Measurements from ENCODE around the gene MGAT5B. TPM values are rescaled to one million over a fixed set of nuclear protein-coding genes. Genes with fewer than 3 reads are reported as not detected.
"Not testable (repeated sequence)": the region's sequence is repeated elsewhere in the genome, so short reads cannot be mapped to it uniquely, and the experiment has no call there.

MGAT5B gene
- total and polyA plus RNA-seq, 9 of the 15 experiments (the other 6 are each of a cell fraction or from before 2014, with no cell fraction given), result 0.09 to 0.43 (median 0.18) TPM; not detected in 4

DNA sequence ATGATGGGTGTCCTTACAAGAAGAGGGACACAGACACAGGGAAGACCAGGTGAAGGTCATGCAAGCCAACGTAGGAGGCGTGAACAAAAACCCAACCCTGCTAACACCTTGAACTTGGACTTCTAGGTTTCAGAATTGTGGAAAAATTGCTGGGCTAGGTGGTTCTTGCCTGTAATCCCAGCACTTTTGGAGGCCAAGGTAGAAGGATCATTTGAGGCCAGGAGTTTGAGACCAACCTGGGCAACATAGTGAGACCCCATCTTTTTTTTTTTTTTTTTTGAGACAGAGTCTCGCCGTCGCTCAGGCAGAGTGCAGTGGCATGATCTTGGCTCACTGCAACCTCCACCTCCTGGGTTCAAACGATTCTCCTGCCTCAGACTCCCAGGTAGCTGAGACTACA lies 25.1 kb upstream of the MGAT5B start:
- H2AFZ ChIP-seq (ENCODE audit: low read depth, low read length); H3K9me3 ChIP-seq (replicated peaks; ENCODE audit: control insufficient read depth, insufficient read depth, low read depth, low read length); FAIRE-seq; intact Hi-C loops (cut with micrococcal nuclease); H3K36me3 ChIP-seq (ENCODE audit: control insufficient read depth, insufficient read depth, low read length); H3K9ac ChIP-seq (ENCODE audit: insufficient read depth in 1 of 2, low read depth in 2 of 2, low read length in 2 of 2); in situ Hi-C loops (cut with MboI); H3K27ac ChIP-seq (ENCODE audit: extremely low read depth, low read depth, low read length); DNase-seq (ENCODE audit: extremely low read depth in 1 of 4, low spot score in 3 of 4); CTCF ChIA-PET (ENCODE audit: low intra/inter-chr PET ratio); H3K4me3 ChIP-seq; BruUV-seq (replicated peaks); H3K79me2 ChIP-seq (ENCODE audit: control insufficient read depth, insufficient read depth, low read length); H3K27me3 ChIP-seq (ENCODE audit: control insufficient read depth in 2 of 2, insufficient read depth in 2 of 2, low read length in 2 of 2); H3K4me2 ChIP-seq (ENCODE audit: insufficient read depth, low read length); H3K9me1 ChIP-seq (ENCODE audit: control insufficient read depth, insufficient read depth, low read length); H4K20me1 ChIP-seq (replicated peaks; ENCODE audit: control insufficient read depth, insufficient read depth, low read length); ATAC-seq: not testable (repeated sequence)
- WGBS (ENCODE audit: insufficient coverage, low coverage, missing lambda C conversion rate), result 69% methylated on average over 5 of the region's 6 CpGs
- peak; percentile 75 for TF ChIP-seq ZNF121 (CRISPR knock-in tag; conservative IDR thresholded peaks at IDR 0.05)
- H3K4me1 ChIP-seq (replicated peaks in 1 of 2; ENCODE audit: control insufficient read depth in 2 of 2, insufficient read depth in 2 of 2, low read length in 2 of 2), result peaks cover 29 to 53% of the 10 kb centered on the region in 2 experiments; a peak in 4 of 5 replicates
- POLR2A ChIA-PET, result interaction anchor here (0.6 kb wide), 1 partner anchor 228 kb away, joined by 4 read pairs; no protein-coding TSS in a partner anchor

GRCh38 chr17:76843703-76844484 lies 24.3 kb upstream of the MGAT5B start:
- no peak overlapping the region for H3K4me3 ChIP-seq
- in situ Hi-C loops (cut with MboI), result no loop called here
- H3K79me2 ChIP-seq (ENCODE audit: control insufficient read depth, insufficient read depth, low read length), result no peaks in the 10 kb centered on the region
- WGBS (ENCODE audit: insufficient coverage, low coverage, missing lambda C conversion rate), result 35% methylated on average over 10 of the region's 10 CpGs
- DNase-seq (ENCODE audit: extremely low read depth in 1 of 4, low spot score in 3 of 4) (peak in 2 of 4 experiments; percentile 35 to 41), FAIRE-seq (peak; percentile 15), ATAC-seq (no peak)
- no peaks in the 10 kb centered on the region for H3K9me3 ChIP-seq (replicated peaks; ENCODE audit: control insufficient read depth, insufficient read depth, low read depth, low read length)
- H4K20me1 ChIP-seq (replicated peaks; ENCODE audit: control insufficient read depth, insufficient read depth, low read length), result no peaks in the 10 kb centered on the region; the same call in 1 of the 2 replicates
- POLR2A ChIA-PET, result interaction anchor here (0.5 to 0.6 kb wide), 3 partner anchors 89 to 227 kb away, joined by 3 to 4 read pairs (median 4); no protein-coding TSS in a partner anchor
- no peak overlapping the region for H3K27ac ChIP-seq (ENCODE audit: extremely low read depth, low read depth, low read length)
- H3K9me1 ChIP-seq (ENCODE audit: control insufficient read depth, insufficient read depth, low read length), result peaks cover 3% of the 10 kb centered on the region
- no peak overlapping the region for H3K4me2 ChIP-seq (ENCODE audit: insufficient read depth, low read length)
- peaks cover 33 to 60% of the 10 kb centered on the region in 2 experiments; a peak in 4 of 5 replicates for H3K4me1 ChIP-seq (replicated peaks in 1 of 2; ENCODE audit: control insufficient read depth in 2 of 2, insufficient read depth in 2 of 2, low read length in 2 of 2)
- H3K9ac ChIP-seq (ENCODE audit: insufficient read depth in 1 of 2, low read depth in 2 of 2, low read length in 2 of 2), result 0 out of 4 replicates have a peak overlapping the region, but pooled peaks of 1 of the 2 experiments have one; percentile 42
- no TSS peak for BruUV-seq (replicated peaks)
- H2AFZ ChIP-seq (ENCODE audit: low read depth, low read length), result no peak overlapping the region
- intact Hi-C loops (cut with micrococcal nuclease), result no loop called here
- no peaks in the 10 kb centered on the region; a peak in 2 of 5 replicates for H3K27me3 ChIP-seq (ENCODE audit: control insufficient read depth in 2 of 2, insufficient read depth in 2 of 2, low read length in 2 of 2)
- no peaks in the 10 kb centered on the region for H3K36me3 ChIP-seq (ENCODE audit: control insufficient read depth, insufficient read depth, low read length)
- CTCF ChIA-PET (ENCODE audit: low intra/inter-chr PET ratio), result no interaction called here
- no peak for TF ChIP-seq ZBTB1 (CRISPR knock-in tag; IDR thresholded peaks at IDR 0.05; ENCODE audit: borderline replicate concordance, low read depth)
- TF ChIP-seq, protein P1, sequence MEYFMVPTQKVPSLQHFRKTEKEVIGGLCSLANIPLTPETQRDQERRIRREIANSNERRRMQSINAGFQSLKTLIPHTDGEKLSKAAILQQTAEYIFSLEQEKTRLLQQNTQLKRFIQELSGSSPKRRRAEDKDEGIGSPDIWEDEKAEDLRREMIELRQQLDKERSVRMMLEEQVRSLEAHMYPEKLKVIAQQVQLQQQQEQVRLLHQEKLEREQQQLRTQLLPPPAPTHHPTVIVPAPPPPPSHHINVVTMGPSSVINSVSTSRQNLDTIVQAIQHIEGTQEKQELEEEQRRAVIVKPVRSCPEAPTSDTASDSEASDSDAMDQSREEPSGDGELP (CRISPR knock-in tag; IDR thresholded peaks at IDR 0.05; ENCODE audit: borderline replicate concordance), result peak; percentile 21; the same call in 1 of the 2 replicates
- no peak for TF ChIP-seq XRCC4 (IDR thresholded peaks at IDR 0.05; ENCODE audit: extremely low read depth, insufficient read depth, insufficient read length)
- TF ChIP-seq PCBP1 (IDR thresholded peaks at IDR 0.05; ENCODE audit: low read depth, low read length, poor library complexity, severe bottlenecking), result no peak
- TF ChIP-seq CEBPB (tag; IDR thresholded peaks at IDR 0.05), result peak; percentile 41; the same call in 1 of the 2 replicates
- no peak for TF ChIP-seq RBM22 (IDR thresholded peaks at IDR 0.05; ENCODE audit: low read depth, low read length, poor library complexity, severe bottlenecking)
- TF ChIP-seq ZFP1 (CRISPR knock-in tag; IDR thresholded peaks at IDR 0.05), result no peak
- no peak for TF ChIP-seq CREB3 (tag; conservative IDR thresholded peaks at IDR 0.05; ENCODE audit: low read depth)
- TF ChIP-seq ERF (CRISPR knock-in tag; IDR thresholded peaks at IDR 0.05), result no peak
- no peak for TF ChIP-seq CTBP1 (IDR thresholded peaks at IDR 0.05; ENCODE audit: borderline replicate concordance)
- TF ChIP-seq NFE2 (IDR thresholded peaks at IDR 0.05; ENCODE audit: low read depth), result no peak
